ENCODE results near the gene ERC2.

The ERC2 gene

DNA sequence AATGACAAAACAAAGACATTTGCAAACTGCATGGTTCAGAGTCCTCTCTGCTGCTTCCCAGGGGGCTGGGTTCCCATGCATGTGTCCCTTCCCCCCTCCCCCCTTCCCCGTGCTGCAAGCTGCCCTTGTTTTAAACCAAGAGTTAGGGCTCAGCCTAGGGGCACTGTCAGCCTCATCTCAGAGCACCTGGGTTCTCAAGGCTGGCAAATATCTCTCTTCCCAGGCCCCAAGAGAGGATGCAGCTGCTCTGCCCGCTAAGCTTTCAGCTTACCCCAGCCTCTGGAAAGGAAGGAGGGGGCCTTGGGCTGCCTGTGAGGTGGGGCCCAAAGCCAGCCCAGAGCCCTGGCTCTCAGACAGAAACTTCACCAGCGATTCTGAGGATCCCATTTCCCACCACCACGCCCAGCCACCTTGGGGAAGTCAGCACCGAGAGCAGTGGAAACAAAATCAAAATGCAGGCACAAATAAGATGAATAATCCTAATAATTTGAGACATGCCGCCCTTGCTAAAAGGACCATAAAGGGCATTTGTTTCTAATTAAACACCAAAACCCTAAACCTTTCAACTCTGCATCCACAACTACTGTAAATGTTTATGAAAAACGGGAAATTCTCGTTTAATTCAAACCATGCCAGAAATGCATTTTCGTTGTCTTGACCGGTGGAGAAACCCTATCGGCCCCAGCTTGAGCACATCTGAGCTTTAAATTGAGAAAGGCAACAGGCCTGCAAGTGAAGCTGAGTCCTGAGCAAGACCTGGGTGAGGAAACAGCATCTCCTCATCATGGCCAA lies 913.4 kb downstream of the ERC2 start:
- no peak for TF ChIP-seq CTCF (IDR thresholded peaks at IDR 0.05; ENCODE audit: extremely low read depth, missing control alignments)
- DNase-seq (ENCODE audit: low spot score) = no peak

GRCh38 chr3:55551644-55552043 lies 916.6 kb downstream of the ERC2 start:
- DNase-seq (ENCODE audit: low spot score) = no peak
- TF ChIP-seq CTCF (IDR thresholded peaks at IDR 0.05; ENCODE audit: extremely low read depth, missing control alignments) = no peak

GRCh38 chr3:55549177-55549576 lies 919.1 kb downstream of the ERC2 start:
- no peak for DNase-seq (ENCODE audit: low spot score)
- no peak for TF ChIP-seq CTCF (IDR thresholded peaks at IDR 0.05; ENCODE audit: extremely low read depth, missing control alignments)

- no peak for DNase-seq (ENCODE audit: low spot score)
- no peak for TF ChIP-seq CTCF (IDR thresholded peaks at IDR 0.05; ENCODE audit: extremely low read depth, missing control alignments)
These were observed 921.2 kb downstream of the ERC2 start for GRCh38 chr3:55546866-55547669.

DNA sequence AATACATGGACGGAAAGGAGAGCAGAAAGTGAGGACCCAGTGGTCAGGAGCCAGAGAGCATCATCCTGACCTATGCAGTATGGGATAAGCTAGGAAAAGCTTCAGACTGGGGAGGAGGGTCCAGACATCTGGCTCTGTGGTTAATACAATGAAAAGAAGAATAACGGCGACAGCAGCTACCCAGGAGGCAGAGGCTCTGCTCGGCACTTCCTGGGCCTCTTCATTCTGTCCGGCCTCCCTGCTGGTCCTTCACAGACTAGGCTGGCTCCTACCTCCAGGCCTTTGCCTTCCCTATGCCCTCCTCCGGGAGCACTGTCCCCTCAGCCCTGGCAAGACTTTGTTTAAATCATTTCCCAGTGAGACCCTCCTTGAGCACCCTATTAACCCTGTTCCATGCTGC lies 922.3 kb downstream of the ERC2 start:
- no peak for DNase-seq (ENCODE audit: low spot score)
- no peak for TF ChIP-seq CTCF (IDR thresholded peaks at IDR 0.05; ENCODE audit: extremely low read depth, missing control alignments)

- TF ChIP-seq CTCF (IDR thresholded peaks at IDR 0.05; ENCODE audit: extremely low read depth, missing control alignments) = no peak
- no peak for DNase-seq (ENCODE audit: low spot score)
These were observed 924.0 kb downstream of the ERC2 start for GRCh38 chr3:55544219-55544618.

DNA sequence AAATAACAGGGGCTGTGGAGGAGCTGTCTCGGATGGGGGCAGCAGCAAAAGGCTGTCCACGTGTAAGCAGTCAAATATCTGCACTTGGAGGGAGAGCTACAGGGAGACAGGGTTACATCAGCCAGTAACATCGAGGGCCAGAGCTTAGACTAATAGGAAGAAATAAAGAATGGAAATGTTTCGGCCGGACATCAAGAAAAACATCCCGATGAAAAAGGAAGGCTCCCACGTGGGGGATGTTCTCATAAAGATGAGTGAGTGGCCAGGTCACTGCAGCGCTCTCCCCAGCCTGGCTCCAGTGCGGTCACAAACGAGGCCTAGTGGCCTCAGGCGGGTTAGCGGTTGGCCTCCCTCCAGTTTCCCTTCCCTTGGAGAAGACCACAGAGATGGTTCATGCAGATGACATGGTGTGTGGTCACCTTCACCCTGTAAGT lies 925.1 kb downstream of the ERC2 start:
- DNase-seq (ENCODE audit: low spot score) = no peak
- TF ChIP-seq CTCF (IDR thresholded peaks at IDR 0.05; ENCODE audit: extremely low read depth, missing control alignments) = no peak
